HG03571 (cell line): Measurements from ENCODE around the gene PAEP.
"Not testable (repeated sequence)": the region's sequence is repeated elsewhere in the genome, so short reads cannot be mapped to it uniquely, and the experiment has no call there.

Source experiments
- ATAC-seq: cut with Tn5 transposase; IDR thresholded peaks from one replicate; pipeline ENCODE4 v1.9.1; 2021; ENCODE audit not compliant: unreplicated experiment

Gene PAEP

DNA sequence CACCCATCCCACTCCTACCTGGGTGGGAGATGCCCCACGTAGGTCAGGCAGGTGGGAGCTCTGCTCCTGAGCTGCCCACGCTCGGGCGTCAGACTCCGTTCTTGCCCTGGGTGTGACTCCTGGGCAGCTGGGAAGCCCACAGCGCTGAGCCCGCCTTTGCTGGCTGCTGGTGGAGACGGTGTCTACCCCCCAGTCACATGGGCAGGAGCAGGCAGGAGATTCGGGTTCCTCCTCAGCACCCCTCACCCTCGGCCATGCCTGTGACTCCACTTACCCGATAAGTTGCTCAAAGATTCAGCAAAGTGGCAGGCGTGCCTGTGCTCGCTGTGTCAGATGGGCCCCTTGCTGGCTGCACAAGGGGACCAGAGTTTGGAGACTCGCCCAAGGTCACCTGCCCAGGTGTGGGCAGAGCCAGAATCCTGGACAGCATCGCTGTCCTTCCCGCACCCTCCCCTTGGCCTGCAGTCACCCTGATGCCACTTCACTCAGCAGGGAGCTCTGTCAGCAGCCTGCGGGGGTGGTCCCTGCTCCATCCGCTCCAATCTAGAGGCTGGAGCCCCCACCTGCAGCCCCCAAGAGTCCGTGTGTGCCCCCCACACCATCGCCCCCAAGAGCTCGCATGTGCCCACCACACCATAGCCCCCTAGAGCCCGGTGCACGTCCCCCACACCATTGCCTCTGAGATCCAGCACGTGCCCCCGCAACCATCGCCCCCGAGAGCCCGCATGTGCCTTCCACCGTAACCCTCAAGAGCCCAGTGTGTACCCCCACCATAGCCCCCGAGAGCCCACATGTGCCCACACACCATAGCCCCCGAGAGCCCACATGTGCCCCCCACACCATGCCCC, 36.1 kb upstream of the PAEP start:
- ATAC-seq, result no peak

DNA sequence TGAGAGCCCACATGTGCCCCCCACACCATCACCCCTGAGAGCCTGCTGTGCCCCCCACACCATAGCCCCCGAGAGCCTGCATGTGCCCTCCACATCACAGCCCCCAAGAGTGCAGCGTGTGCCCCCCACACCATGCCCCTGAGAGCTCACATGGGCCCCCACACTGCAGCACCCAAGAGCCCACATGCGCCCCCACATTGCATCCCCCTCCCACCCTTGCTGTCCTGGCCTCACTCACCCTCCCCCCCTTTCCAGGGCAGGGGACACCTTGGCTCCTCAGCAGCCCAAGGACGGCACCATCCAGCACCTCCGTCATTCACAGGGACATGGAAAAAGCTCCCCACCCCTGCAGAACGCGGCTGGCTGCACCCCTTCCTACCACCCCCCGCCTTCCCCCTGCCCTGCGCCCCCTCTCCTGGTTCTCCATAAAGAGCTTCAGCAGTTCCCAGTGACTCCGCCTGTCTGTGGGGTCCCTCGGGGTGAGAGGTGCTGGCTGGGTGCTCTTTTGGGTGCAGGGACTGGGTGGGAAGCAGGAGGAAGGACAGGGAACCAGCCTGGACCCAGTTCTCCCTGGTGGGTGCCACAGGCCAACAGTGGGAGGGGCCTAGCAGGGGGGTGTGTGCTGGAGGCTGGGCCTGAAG, 35.3 kb upstream of the PAEP start:
- ATAC-seq, result no peak

DNA sequence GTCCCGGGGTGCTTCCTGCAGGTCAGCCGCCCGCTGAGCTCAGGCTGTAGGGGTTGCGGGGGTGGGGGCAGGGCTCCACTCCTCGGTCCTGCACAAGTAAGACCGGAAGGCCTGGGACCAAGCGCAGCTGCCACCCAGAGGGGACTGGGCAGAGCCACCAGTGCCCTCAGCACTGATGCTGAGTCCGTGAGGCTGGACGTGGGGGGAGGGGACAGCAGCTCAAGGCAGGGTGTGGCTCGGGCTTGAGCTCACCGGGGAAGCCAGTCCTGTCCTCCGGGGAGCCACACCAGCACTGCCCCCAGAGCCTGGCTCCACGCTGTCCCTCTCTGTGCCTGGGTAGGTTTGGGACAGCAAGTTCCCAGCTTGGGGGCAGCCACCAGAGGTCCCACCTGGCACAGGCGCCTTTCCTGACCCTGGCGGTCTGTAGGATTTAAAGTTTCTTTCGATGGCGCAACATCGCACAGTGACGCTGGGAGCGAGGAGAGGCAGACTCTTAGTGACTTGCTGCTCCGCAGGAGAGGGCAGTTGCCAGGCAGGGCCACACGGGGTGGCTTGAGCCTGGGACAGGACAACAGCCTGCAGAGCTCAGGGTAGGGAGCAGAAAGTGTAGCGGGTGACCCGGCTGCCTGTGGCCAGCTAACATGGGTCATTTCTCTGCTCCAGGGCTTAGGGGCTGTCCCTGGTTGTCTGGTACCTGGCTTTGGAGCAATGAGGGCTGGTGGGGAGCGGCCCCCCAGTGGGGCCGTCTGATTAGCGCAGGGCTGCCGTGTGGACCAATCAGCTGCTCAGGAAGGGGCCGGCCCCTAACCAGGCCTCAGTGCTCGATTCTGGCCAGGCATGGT, 34.6 kb upstream of the PAEP start:
- no peak for ATAC-seq

DNA sequence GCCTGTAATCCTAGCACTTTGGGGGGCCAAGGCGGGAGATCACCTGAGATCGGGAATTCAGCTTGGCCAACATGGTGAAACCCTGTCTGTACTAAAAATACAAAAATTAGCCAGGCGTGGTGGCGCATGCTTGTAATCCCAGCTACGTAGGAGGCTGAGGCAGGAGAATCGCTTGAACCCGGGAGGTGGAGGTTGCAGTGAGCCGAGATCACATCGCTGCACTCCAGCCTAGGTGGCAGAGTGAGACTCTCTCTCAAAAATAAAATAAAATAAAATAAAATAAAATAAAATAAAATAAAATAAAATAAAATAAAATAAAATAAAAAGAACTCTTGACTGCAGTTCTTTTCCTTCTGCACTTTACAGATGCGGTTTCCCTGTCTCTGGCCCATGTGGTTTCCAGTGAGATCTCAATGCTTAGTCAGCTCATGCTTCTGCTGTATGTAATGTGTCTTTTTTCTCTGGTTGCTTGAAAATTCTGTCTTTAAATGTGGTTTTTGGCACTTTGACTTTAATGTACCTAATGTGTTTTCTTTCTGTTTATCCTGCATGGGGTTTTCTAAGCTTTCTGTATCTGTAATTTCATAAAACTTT, 32.6 kb upstream of the PAEP start:
- ATAC-seq, result not testable (repeated sequence)

DNA sequence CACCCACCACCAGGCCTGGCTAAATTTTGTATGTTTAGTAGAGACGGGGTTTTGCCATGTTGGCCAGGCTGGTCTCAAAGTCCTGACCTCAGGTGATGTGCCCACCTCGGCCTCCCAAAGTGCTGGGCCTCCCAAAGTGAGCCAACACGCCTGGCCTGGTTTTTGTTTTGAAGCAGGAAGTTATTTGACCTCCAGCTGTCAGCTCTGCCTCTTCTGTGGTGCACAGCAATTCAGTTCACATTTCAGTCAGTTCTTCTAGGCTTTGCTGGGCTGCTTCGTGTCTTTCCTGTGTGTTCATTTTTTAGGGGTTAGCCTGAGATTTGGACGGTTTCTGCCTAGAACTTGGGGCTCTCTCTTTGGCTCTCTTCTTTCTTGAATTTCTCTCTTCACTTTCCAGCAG, 31.4 kb upstream of the PAEP start:
- no peak for ATAC-seq

DNA sequence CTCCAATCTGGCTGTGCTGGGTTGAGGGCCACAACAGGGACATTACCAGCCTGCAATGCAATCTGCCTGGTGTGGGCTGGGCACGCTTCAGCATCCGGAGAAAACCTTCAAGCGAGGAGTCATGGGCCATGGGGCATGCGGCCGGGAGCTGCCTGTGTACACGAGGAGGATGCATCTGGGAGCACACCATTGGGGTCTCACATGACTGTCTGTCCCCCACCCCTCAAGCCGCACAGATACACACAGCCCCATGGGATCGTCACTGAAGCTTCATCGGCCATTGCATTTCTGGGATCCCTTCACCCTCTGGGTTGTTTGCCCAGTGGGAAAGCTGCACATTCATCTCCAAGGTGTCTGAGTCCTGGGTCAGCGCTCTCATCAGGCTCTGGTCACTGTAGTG, 30.5 kb upstream of the PAEP start:
- no peak for ATAC-seq

DNA sequence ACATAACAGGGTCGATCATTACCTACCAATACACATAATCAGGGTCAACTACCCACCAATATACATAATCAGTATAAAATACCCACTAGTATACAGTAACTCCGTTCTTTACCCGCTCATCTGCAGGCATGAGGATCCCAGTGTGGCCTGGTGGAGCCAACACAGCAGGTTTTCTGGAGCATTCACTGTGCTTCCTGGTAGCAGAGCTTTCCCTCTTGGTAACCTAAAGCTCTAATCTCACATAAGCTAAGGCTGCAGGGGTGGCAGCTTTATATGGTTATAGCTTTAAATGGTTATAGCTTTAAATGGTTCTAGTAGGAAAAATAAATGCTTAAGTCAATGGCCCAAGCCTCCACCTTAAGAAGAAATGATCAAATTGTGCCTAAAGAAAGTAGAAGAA, 28.4 kb upstream of the PAEP start:
- ATAC-seq, result no peak

DNA sequence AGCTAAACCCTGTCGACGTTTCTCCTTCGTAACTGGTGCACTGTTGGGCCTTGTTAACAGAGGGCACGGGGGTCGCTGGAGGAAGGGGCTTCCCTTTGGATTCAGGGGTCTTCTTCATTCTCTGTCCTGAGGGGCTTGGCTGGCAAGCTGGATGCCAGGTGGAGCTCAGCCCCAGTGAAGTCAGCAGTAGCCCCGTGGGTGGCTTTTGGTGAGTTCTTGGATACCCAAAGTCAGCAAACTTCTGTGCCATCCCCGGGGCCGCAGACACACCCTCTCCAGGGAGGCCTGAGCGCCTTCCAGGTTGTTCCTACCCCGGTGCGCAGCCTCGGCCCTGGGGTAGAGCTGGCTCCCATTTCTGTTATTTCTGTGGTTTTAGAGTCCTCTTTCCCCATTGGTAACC, 27.9 kb upstream of the PAEP start:
- ATAC-seq, result no peak

DNA sequence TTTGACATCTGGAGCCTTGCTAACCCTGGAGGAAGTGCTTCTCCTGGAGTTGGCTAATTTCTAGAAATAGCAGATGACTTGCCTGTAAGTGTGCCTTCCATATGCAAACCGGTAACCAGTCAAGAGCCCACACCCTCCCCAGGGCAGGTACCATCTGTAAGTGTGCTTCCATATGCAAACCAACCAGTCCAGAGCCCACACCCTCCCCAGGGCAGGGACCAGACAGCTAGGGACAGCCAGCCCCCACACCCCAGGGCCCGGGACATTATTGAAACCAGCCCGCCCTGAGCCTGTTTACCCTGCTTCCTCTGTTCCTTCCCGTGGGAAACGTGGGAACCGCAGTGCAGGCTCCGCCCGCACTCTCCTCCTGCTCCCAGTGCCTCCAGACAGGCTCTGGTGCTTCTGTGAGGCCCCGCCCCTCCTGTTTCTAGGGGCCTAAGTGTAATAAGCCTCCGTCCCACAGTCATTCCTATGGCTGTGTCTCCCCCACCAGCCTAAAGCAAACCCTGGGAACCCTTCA, 27.3 kb upstream of the PAEP start:
- not testable (repeated sequence) for ATAC-seq

DNA sequence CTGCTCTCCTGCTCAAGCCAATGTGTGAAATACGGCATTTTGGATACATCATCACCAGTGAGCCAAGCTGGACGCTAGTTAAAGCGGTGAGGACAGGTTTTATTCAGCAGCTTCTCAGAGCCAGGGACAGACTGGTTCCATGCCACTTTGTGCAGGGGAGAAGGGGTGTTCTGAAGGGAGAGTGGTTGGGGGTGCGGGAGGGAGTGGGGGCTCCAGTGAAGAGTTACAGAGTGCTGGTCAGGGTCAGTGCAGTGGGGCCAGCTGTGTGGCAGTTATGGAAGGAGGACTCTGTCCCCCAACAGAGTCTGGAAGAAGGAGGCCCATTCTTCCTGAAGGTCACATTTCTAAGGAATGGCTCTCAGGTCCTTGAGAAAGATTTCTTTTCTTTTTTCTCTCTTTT, 26.7 kb upstream of the PAEP start:
- ATAC-seq, result not testable (repeated sequence)

DNA sequence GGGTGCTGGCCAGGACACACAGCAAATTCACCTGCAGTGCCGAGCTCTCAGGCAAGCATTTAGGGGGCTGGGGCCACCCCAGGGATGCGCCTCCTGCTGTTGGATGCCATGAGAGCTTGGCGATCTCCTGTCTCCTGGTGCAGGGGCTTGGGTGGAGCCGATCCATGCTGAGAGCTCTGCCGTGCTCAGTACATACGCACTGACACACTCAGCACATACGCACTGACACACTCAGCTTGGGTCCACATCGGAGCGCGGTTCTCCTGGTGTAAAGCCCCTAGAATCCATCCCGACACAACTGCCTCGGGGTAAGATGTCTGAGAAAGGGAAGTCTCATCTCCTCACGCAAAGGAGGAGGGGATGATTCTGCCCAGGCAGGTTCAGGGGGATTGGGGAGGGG, 25.9 kb upstream of the PAEP start:
- not testable (repeated sequence) for ATAC-seq

DNA sequence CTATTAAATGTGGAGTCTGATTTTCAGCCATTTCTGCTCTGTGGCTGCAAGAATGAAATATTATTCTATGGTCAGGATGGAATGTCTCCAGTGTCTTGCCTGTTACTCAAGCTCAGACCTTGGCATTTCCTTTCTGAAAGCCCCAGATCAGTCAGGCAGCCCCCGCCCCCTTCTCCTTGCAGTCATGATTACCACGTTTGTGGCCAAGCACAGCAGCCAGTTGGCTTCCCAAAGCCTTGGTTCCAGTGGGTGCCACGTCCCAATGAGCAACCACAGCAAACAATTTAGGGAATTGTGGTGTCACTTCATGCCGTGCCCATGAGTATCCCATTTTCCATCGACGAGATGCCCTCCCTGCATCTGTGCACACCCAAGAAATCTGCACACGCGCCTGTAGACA, 25.3 kb upstream of the PAEP start:
- ATAC-seq, result no peak

DNA sequence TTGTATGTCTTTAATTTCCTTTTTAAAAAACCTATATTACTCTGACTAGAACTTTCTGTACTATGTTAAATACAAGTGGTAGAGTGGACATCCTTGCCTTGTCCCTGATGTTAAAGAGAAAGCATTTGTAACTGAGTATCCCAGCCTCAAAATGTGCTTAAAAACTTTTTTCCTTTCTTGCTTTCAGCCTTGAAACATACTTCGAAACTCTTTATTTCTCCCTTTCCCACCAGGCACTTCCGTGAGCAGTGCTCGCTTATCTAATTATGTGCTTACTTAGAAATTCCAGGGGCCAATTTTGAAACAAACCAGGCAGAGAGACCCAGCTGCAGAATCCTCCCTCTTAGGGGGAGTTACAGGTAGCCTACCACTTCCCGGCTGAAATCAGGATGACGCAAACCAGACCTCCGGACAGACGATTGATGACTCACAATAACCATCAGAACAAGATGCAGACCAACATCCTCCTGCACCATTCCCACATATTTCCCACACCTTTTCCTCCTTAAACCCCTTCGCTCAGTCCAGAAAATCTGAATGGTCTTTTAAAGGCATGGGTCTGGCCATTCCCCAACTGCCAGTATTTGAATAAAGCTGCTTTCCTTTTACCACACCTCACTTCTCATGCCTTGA, 18.2 kb upstream of the PAEP start:
- not testable (repeated sequence) for ATAC-seq

DNA sequence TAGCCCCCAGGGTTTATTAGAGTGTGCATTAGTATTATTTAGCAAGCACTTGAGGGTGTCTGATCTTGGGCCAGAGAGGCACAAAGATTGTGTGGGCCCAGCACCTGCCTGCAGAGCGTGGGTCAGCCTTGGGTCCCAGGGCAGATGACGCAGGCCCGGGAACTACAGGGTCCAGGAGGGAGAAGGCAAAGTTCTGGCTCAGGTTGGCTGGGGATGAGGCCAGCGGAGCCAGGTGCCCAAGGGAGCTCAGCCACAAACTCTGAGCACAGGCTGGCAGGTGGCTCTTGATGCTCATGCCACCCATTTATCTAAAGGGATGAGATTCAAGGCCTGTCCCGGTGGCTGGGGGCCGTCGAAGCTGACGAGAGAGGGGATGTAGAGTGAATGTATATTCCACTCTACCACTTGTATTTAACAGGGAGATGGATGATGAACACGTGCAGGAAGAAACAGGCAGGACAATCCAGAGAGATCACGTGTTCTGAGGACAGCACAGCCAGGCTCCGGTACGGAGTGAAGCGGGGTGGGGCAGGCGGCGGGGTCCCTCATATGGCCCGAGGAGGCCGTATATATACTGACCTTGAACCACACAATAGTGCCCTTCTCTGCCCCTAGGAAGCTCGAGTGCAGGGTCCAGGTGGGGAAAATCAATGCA, 16.4 kb upstream of the PAEP start:
- no peak for ATAC-seq

DNA sequence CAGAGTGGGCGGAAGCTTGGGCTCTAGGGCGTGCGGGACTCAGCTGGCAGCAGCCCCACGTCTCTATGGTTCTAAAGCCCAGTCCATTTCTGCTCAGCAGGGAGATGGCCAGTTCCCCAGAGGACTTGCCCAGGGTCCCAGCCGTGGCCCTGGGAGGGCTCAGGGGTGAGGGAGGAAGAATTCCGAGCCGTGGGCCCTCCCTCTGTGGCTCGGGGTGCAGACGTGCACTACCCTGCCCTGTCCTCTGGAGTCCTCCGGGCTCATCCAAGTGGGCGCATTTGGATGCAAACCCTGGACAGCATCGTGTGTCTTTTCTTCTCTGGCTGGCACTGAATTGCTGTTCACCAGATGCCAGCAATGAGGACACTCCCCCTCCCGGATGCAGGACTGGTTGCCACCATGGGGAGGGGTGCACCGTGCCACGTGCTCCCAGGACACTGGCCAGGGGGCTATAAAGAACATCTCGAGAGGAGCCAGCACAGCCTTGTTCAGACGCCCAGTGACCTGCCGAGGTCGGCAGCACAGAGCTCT, 15.8 kb upstream of the PAEP start, which contains the start of gene OBP2A:
Gene OBP2A (plus strand): TSS at position 481 of the 531 bp plus-strand sequence. CDS start 55 bp downstream, outside the sequence.
- ATAC-seq, result not testable (repeated sequence)

DNA sequence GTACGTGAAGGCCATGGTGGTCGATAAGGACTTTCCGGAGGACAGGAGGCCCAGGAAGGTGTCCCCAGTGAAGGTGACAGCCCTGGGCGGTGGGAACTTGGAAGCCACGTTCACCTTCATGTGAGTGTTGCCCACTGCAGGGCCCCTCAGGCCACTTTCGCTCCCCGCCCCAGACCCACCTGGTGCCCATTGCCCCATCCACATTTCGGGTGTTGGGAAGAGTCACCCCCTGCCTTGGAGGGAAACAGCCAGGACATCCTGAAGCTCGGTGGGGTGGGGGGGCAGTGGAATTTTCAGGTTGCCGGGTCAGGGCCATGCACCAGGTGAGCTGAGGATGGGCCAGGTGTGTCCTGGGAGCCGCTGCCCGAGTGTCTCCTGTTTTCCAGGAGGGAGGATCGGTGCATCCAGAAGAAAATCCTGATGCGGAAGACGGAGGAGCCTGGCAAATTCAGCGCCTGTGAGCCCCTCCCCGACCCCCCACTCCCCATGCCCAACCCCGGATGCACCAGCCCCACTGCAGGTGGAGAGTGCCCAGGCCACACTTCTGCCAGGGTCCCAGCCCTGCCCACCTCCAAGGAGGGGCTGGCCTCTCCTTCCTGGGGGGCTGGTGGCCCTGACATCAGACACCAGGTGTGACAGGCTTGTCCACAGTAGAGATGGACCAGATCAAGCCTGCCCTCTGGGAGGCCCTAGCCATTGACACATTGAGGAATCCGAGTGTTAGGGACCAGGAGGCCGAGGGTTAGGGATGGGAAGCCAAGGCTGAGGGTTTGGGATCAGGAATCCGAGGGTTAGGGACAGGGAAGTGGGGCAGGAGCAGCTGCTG, 14.6 kb upstream of the PAEP start:
- ATAC-seq, result not testable (repeated sequence)

DNA sequence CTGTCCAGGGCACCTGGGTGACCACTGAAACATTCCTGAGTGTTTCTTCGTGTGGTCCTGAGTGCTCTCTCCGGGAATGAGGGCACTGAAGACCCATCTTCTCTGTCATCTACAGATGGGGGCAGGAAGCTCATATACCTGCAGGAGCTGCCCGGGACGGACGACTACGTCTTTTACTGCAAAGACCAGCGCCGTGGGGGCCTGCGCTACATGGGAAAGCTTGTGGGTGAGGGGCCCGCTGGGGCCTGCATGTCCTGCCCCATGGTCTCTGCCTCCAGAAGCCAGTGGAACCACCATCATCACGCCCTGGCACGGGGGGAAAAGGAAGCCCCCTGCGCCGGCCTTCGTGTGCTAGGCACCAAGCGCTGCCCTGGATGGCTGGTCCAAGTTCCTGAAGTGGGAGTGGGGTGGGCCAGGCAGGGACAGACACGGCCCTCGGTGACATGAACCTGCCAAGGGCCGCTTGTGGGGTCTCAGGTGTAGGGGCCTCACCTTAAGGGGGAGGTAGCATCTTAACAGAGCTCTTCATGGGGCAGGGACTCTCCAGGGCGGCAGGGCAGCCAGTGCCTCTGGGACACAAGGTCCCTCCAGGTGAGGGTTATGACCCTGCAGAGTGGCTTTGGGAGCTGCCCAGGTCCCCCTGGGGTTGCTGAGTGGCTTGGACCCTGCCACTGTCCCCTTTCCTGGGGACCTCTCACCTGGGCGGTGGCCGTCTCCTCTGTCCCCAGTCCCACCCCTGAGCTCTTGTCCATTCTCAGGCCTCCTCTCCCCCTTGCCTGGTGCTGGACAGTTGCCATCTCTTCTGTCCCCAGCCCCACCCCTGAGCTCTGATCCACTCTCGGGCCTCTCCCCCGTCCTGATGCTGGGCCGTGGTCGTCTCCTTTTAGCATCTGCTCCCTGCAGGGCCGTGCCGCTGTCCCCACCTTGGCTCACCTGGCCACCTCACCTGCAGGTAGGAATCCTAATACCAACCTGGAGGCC, 13.5 kb upstream of the PAEP start:
- ATAC-seq, result no peak
